ENCODE data around the gene NTM.
A peak's percentile ranks its signal among the peaks of the same experiment; 100 is the strongest.

Gene NTM

DNA sequence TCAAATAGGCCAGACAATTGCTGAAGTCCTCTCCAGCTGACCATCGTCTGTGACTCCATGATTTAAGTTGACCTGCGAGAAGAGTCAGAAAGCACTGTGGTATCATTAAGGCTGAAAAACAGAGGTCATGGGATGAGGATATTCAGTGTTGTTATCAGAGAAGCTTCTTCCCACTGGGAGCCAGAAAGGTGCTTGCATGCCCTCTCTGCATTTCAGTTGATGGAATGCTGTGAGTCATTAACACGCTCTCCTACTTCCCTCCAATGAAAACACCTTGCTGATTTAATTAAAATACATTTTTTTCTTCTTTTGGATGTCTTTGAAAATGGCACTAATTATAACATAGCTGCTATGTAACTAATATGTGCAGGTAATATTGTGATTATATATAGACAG lies 667.0 kb downstream of the NTM start:
- no peak for DNase-seq

DNA sequence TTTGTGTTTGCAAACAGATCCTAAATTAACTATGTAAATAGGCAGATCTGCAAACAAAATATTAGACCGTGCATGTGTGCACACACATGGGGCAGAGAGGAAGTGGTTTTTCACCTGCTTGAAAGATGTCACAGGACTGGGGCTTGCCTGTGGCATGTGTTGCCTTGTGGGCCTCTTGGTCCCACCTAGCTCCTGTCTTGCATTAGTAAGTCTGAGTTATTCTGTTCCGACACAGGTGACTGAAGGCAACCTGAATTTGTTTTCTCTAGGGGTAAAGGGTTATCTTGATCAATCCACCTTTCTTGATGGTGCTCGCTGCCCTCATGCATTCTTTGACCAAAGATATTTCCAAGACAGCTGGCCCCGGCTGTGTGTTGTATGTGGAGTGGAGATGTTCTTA lies 667.5 kb downstream of the NTM start:
- DNase-seq = no peak

DNA sequence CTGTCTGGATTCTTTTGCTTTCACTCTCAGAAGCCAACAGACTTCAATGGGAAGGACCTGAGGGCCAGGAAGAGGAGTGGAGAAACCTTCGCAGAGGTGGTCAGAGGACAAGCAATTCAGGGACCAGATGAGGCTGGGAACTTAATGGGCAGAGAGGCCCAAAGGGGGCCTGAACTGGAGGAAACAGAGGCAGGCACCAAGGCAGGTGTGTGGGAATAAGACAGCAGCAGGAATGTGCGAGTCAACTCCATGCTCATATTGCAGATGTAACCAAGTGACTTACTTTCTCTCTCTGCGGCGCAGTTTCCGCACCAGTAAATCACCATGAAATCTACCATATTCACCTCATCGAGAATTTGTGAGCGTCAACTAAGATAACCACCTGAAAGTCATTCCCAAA lies 669.1 kb downstream of the NTM start:
- no peak for DNase-seq

DNA sequence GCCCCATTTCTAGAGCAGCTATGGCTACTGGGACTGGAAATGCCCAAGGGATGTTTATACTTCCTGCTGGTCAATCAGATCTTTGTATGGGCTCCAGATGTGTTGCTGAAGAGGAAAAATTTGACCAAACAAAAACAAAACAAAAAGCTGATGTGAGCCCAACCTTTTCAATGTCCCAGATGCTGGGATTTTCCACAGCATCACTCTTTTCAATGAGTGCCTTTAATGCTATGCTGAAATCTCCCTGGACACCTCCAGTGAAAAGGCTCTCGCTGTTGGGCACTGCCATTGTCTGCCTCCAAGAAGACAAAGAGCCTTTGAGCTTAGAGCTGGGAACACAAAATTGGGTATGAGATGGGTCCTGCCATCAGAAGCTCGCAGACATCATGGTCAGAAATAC lies 671.9 kb downstream of the NTM start:
- no peak for DNase-seq

DNA sequence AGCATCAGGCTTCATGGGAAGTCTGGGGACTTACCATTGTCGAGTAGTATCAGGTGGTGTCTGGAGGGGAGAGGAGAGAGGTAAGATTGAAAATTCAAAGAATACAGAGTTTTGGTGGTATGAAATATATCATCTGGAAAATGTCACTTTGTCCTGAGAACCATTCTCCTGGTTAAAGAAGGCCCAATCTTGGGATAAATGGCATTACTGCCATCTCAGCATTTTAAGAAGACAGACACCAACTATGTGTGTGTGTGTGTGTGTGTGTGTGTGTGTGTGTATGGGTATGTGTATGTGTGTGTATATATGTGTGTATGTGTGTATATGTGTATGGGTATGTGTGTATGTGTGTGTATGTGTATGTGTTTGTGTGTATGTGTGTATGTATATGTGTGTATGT lies 673.3 kb downstream of the NTM start:
- DNase-seq = no peak

DNA sequence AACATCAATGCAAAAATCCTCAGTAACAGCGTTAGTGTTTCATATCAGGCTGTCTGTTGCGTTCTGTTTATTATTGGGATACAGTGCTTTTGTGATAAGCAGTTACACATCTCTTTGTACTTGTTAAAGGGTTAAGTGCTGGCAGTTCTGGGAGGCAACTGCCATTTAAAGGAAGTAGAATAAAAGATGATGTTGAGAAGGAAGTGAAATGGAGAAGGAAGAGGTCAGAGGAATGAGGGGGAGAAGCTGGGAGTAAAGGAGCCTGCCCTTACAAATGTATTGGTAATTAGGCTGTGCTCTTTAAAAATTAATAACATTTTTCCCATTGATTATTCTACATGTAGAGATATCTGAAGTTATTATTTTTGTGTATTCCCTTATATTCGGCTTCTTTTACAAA lies 674.7 kb downstream of the NTM start:
- DNase-seq = no peak

DNA sequence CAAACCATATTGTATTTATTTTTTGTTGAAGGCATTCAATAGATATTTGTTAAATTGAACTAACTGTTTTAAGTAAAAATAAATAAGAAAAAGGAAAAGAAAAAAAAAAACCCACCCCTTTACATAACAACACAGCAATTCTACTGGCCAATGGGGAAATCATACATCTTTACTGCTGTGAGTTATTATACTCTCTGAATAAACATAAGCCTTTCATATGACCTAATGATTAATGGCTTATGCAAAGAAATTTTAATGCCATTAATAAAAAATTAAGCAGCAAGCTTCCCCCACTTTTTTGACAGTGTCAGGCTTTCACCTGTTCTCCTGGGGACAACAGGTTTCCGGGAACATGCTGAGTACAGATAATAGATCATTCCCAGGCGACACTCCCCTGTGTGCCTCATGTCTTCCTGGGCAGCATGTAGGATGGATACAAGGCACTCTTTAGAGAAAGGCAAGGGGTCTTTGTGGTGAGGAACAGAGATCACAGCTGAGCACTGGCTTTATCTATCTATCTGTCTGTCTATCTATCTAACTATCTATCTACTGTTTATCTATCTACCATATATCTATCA lies 676.0 kb downstream of the NTM start:
- DNase-seq = no peak

DNA sequence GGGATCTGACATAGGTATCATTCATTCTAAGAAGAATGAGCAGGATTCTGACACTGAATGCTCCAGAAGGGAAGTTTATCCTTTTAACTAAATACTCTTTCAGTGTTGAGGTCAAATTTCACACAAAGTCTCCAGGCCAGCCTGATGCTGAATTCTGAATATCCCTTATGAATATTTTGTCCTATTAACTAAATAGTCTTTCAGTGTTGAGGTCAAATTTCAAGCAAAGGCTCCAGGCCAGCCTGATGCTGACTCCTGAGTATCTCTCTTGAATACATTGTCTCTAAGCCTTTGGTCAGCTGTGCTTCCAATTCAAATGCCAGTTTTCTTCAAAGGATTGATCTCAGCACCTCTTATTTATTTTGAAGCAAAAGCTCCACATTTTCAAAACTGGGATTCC lies 676.8 kb downstream of the NTM start:
- no peak for DNase-seq

DNA sequence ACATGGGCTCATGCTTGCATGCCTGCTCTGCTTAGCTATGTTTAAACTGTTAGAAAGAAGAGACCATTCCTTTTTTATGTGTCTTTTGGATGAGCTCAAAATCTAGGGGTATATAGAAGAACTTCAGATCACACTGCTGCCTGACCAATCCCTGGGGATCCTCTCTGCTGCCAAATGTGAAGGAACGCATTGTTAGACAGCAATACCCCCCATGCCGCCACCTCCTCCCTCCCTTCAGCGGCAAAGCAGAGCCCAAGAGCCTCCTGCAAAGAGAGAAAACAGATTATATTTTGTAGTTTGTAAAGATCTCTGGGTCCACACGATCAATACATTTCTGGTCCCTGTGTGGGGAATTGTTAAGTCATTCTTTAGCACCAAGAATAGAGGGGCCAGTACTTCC lies 677.6 kb downstream of the NTM start:
- no peak for DNase-seq

DNA sequence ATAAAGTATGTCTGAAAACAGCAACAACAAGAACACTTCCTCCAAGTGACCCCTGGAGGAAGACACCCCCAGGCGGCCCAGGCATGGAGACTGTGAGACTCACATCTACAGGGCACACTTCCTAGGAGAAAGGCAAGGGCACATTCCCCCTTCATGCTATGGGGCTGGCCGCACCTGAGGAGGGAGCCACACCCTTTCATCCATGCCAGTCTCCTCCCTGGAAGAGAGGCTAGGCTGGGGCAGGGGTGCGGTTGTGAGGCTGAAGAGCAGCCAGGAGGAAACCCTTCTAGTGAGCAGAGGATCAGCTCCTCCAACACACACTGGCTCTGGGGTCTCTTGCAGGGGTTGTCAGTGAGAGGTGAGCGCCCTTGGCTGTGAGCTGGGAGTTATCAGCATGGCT lies 678.8 kb downstream of the NTM start:
- no peak for DNase-seq

DNA sequence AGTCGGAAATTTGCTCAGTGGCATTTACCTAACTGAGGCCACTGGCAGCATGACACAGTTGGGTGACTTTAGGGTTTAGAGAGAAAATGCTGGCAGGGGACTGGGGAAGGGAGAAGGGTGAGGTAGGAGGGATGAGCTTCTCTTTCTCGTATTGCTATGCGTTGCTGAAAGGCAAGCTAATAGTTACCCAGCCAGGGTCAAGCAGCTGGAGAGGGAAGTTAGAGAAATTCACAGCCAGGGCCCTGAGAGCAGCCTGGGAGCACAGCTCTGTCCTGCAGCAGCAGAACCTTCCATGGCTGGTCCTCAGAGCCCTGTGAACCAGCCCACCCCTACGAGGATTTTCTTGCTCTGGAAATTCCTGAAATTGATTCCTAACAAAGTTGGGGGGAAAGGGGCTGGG lies 679.6 kb downstream of the NTM start:
- no peak for DNase-seq

DNA sequence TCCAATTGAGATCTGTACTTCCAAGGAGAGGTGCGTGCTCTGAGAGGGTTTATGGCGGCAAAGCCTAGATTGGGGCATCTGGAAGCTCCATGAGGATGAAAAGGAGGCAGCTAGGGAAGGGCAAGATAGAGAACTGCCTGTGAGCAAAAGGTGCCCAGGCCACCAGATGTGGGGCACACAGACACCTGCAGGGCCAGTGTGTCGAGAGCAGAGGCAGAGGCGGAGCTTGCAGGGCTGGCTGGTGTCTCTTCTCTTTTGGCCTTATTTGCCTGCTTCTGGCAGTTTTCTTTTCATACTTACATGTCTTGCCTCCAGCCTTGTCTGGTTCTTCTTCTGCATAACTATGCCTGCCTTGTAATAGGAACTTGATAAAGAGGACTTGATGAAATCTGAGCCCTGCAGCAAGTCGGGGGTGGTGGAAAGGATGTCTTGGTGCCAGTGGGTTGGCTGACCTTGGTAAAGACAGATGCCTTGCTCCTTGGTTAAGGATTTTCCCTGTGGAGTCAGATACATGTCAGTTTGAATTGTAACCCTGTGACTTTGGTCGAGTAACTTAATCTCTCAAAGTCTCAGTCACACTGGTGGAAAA lies 680.3 kb downstream of the NTM start:
- DNase-seq = no peak

DNA sequence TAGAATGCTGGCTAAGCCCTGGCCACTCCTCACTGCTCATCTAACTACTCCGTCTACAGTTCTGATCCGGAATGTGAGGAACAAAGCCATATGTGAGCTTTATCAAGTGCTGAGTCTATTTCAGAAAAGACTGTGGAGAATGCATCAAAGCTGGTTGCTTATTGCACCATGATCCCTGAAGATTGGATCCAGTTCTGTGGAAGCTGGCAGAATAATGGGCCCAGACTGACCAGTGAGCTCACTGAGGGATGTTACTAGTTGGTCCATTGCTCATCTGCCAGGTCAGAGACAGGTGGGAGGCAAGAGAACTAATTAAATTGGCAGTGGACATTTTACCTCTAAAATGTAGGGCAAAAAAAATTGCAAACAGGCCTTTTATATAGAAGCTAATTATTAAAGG lies 681.3 kb downstream of the NTM start:
- no peak for DNase-seq

DNA sequence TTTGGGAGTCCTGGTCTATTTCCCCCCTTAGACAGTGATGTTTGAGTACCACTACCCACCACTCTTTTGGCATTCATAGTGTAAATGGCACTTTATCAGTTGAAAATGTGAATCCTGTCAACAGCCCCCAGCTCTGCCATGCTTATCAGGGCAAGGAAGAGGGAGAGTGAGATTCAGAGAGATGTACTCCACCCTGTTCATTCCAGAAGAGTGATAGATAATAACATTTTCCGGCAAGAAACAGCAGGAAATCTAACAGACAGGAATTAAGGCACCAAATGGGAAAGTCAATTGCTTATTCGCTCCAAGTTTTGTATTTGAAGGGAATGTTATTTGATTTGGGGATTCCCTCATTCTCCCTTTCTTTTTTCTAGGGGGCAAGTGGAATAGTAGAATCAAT lies 681.9 kb downstream of the NTM start:
- no peak for DNase-seq

DNA sequence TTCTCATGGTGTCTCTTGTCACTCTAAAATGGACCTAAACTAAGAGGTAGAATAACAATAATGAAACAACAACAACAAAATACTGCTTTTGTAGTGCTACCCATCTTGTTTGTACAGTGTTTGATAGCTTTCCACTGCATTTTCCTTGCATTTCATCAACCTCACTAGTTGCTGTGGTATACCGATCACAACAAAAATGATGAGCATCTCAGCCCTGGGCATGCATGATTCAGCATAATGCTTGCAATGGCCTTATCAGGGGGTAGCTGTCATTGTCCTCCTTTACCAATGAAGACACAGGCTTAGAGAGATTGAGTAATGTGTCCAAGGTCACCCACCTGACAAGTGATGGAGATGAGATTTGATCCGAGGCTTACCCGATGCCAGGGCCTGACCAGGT lies 682.5 kb downstream of the NTM start:
- DNase-seq = no peak

DNA sequence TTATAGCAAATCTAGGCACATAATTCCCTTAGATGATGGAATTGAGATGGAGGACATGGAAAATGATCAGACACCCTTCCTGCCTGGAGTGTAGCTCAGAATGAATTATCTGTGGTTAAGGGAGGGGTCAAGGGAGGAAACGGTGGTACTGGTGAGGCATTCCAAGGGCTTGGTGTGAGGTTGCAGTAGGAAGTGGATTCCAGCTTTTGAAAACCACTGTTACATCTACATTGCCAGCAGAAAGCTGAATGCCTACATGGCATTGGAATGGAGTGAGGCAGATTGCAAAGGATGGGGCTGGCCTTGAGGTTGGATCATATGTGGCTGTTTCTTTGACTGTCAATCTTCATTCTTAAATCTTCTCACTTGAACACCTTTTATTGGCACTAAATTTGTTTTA lies 684.4 kb downstream of the NTM start:
- no peak for DNase-seq

DNA sequence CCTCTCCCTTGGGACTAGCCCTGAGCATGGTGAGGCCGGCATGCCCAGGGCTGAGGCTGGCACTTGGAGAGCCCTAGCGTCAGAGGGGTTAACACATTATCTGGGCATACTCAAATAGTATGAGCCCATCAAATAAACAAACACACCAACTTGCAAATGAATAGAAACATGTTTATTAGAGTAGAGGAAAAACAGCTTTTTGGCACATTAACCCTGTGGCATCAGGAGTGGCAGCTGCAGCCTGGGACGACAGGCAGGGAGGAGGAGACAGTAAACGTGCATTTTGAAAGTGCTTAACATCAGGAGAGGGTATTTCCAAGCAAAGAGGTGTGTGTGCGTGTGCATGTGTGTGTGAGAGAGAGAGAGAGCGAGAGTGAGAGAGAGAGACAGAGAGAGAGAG lies 684.9 kb downstream of the NTM start:
- peak; percentile 39 for DNase-seq

DNA sequence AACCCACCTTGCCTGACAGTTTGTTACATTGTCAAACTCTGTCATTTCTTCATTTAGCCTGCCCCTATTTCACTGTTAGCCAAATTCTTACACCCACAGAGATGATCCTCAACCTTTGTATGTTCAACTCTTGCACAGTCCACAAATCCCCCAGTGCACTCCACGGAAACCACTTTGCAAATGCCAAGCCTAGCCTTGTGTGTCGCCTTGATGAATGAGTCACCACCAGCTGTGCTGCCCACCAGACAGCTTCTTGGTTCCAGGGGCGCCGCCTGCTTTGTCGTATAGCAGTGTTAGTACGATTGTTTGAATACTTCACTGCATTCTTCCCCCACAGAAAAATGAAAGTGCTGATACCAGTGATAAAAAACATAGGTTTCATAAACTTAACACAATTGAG lies 686.3 kb downstream of the NTM start:
- no peak for DNase-seq

DNA sequence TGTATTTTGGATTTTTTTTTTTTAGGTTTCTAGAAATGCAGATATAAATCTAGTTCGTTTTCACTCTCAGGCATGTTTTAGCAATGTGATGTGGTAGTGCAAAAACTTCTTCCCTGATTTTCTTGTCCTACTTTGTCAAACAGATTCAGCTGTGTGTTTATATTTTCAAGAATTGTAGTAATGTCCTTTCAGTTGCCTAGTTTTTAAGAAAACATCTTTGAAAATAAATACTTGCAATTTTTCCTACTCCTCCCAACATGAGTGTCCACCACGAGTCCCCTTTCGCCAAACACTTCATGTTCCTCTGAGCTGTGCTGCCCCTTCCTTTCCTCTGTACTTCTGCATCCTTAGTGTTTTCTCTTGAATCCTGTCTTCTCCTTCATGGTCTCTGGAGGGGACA lies 686.9 kb downstream of the NTM start:
- no peak for DNase-seq

DNA sequence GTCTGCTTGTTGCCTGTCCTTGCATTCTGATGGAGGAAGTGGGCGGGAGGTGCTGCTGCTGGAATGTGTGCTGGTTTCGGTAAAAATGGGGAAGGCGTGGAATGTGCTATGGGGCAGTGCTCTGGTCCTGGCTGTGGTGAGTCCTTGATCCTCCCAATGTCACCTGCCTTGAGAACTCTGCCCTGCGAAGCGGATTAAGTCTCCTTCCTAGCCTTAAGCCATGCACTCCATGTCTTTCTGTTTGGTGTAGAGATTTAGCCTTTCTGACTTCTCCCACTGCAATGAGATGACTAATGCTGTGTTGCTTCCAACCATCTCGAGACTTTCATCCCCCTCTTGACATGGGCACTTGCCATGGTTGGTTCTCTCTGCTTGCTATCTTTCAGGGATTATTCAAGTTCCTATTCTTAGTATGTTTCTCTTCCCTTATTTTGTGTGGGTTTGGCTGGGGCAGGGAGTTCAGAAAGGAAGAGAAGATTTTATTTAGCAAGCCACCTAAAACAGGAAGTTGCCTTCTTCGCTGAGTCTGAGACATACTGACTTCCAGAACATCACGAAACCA lies 687.9 kb downstream of the NTM start:
- no peak for DNase-seq

DNA sequence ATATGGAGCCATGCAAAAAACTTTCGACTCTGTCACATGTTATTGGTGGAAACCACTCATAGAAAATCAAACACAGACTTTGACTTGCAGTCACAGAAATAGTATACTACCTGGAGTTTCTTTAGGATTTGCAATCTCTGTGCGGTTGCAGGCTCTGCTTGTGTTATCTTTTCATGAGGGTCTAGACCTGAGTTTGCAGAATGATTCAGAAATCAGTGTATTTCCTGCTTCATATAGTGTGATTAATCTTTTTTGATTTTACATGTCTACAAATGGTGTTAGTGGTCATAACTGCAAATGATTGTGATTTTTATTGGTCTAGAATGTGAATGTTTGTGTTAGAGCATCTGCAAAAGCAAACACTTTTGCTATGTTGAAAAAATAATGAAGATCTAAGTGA lies 690.2 kb downstream of the NTM start:
- DNase-seq = no peak

DNA sequence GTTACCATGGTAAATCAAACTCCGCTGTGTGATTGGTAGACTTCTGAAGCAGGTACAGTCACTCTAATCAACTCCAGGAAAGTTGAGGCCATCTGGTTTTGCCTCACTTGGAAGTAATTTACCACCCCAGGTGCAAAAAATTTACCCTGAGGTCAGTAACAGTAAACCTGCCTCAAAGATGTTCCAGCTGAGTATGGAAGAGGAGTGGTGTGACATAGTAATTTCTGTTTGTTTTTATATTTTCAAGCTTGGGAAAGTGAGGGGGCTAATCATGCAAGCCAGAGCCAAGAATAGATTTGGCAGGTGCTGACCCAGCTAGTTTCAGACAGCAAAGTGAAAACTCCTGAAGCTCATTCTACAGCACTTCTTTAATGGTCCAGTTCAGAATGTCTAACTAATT lies 691.6 kb downstream of the NTM start:
- DNase-seq = no peak

DNA sequence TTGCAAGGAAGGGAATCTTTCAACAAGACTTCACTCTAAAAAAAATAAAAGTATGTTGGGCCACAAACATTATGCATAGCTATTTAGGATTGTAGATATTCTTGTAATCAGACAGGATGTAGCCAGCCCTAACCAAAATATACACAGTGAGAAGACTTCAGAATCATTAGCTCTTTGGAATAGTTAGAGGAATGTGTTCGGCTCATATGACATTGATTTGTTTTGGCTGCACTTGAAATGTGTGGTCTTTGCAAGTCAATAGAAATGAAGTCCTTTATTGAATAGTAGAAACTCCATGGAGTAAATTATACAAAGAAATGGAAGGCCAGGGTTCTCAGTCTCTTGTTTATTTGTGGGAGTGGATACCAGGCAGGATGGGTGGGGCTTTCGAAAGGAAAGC lies 692.1 kb downstream of the NTM start:
- no peak for DNase-seq

DNA sequence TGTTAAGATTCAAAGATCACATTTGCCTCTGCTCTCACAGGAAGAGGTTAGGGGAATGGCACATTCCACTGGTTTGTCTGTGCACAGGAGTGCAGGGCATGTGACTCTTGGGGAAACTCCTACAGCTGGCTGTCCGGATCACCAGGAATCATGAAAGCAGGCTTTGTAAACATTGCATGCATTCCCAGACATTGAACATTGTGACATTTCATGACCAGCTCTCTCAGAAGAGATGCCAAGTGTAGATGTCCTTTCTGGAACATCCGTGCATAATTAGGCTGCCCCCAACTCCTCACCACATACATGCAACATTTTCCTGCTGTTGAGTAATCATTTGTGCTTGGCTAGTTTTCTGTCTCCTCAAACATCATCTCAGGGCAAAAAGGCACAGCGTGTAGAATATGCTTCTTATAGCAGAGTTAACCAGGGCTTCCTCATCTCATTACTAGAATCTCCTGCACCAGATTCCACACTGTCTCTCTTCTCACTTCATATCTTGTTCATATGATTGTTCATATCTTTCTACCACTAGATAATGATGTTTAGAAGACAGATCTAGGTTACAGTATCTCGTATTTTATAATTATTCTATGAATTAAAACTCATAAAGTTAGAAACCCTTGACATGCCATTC lies 694.7 kb downstream of the NTM start:
- DNase-seq = no peak

DNA sequence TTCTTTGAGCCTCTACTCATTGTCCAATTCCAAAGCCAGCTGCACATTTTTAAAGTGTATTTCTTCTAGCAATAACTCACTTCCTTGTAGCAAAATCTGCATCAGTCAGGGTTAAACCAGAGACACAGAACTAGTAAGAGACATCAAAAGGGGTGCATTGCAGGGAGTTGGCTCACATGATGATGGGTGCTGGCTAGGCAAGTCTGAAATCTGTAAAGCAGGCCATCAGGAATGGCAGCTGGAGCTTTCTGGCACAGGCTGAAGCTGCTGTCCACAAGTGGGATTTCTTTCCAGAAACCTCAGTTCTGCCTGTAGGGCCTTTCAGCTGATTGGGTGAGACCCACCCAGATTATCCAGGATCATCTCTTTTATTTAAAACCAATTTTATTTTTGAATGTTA lies 698.1 kb downstream of the NTM start:
- DNase-seq = no peak
